AG04450 (cell line): ENCODE results near the gene CLEC19A. TPM values are rescaled to one million over a fixed set of nuclear protein-coding genes. Genes with fewer than 3 reads are reported as not detected.

Experiments used
- CTCF ChIA-PET: fragments of 300-600, 350-600 bp; formaldehyde crosslinking; extraction: SDS; loops from one replicate; lab custom pipeline; 2022; ENCODE audit warnings: antibody characterized with exemption, inconsistent platforms; lab: Charles Lee
- POLR2A ChIA-PET: fragments of 350-600 bp; formaldehyde crosslinking; extraction: SDS; loops from one replicate; lab custom pipeline; 2021; ENCODE audit warnings: antibody characterized with exemption, inconsistent platforms; lab: Yijun Ruan, JAX
- DNase-seq: peaks from one replicate; pipeline ENCODE4 v3.0.0-alpha.2; 2011; ENCODE audit warnings: low read depth, low spot score
- H3K27ac ChIP-seq: one replicate; pipeline ENCODE4 v1.5.1; 2012; ENCODE audit warnings: low read depth, low read length, control low read depth
- H3K27me3 ChIP-seq: one replicate; pipeline ENCODE4 v1.6.0; 2012; ENCODE audit warnings: low read length; ENCODE audit not compliant: control insufficient read depth, insufficient read depth
- H3K4me3 ChIP-seq: 2 replicates; pipeline ENCODE4 v1.5.1; 2011; ENCODE audit warnings: mild to moderate bottlenecking, low read depth, low read length, control low read depth
- H3K9me3 ChIP-seq: 2 replicates; pipeline ENCODE4 v1.5.1; 2012; ENCODE audit warnings: low read length; ENCODE audit not compliant: control insufficient read depth, insufficient read depth
- CTCF ChIP-seq: IDR thresholded peaks from 2 replicates; pipeline ENCODE4 v1.5.1; 2011; ENCODE audit warnings: low read depth, low read length, control low read depth, inconsistent platforms
- polyA plus RNA-seq: library from polyadenylated mRNA; depleted of rRNA; stranded (reverse); fragments of >200 nt; gene quantifications from 2 replicates; pipeline ENCODE4 v1.2.3, GENCODE V29; 2011

Gene CLEC19A
- polyA plus RNA-seq, 1 experiment, result not detected

- CTCF ChIA-PET, result no interaction called here
These were observed 58.8 kb downstream of the CLEC19A start for GRCh38 chr16:19344224-19344801.

GRCh38 chr16:19344980-19345379 is 59.4 kb downstream of the CLEC19A start:
- no peaks in the 10 kb centered on the region for H3K27me3 ChIP-seq
- no peak for TF ChIP-seq CTCF
- no peak overlapping the region for H3K4me3 ChIP-seq
- no peaks in the 10 kb centered on the region for H3K9me3 ChIP-seq
- CTCF ChIA-PET, result no interaction called here
- POLR2A ChIA-PET, result no interaction called here
- DNase-seq, result no peak
- H3K27ac ChIP-seq, result no peak overlapping the region

More at GRCh38 chr16:19344224-19344801, 58.8 kb downstream of the CLEC19A start:
- POLR2A ChIA-PET, result no interaction called here
- no peaks in the 10 kb centered on the region for H3K27me3 ChIP-seq
- TF ChIP-seq CTCF, result no peak
- H3K27ac ChIP-seq, result no peak overlapping the region
- H3K9me3 ChIP-seq, result no peaks in the 10 kb centered on the region
- no peak overlapping the region for H3K4me3 ChIP-seq
- DNase-seq, result no peak

GRCh38 chr16:19346335-19346922 is 60.9 kb downstream of the CLEC19A start:
- POLR2A ChIA-PET, result no interaction called here

GRCh38 chr16:19348125-19348524 is 62.6 kb downstream of the CLEC19A start:
- no peak for DNase-seq
- TF ChIP-seq CTCF, result no peak
- ChIA-PET POLR2A (no interaction called here), CTCF (no interaction called here)
- Histone ChIP-seq H3K27ac (no peak overlapping the region), H3K27me3 (no peaks in the 10 kb centered on the region), H3K4me3 (no peak overlapping the region), H3K9me3 (no peaks in the 10 kb centered on the region)

More at GRCh38 chr16:19346335-19346922, 60.9 kb downstream of the CLEC19A start:
- no peaks in the 10 kb centered on the region for H3K27me3 ChIP-seq
- no peak for DNase-seq
- no peaks in the 10 kb centered on the region for H3K9me3 ChIP-seq
- TF ChIP-seq CTCF, result no peak
- CTCF ChIA-PET, result no interaction called here
- no peak overlapping the region for H3K4me3 ChIP-seq
- no peak overlapping the region for H3K27ac ChIP-seq

- no peak overlapping the region for H3K4me3 ChIP-seq
- no peak for TF ChIP-seq CTCF
- no peaks in the 10 kb centered on the region for H3K9me3 ChIP-seq
- CTCF ChIA-PET, result no interaction called here
- H3K27me3 ChIP-seq, result no peaks in the 10 kb centered on the region
- H3K27ac ChIP-seq, result no peak overlapping the region
- no peak for DNase-seq
- POLR2A ChIA-PET, result interaction anchor here (0.5 kb wide), 1 partner anchor 20 kb away, joined by 5 read pairs; no protein-coding TSS in a partner anchor
These were observed 63.2 kb downstream of the CLEC19A start for GRCh38 chr16:19348578-19349315.
